Measurements from ENCODE around the gene CADM1. TPM values are rescaled to one million over a fixed set of nuclear protein-coding genes. Genes with fewer than 3 reads are reported as not detected.

CADM1 gene
- total RNA-seq, 1 donor = 0.45 TPM

DNA sequence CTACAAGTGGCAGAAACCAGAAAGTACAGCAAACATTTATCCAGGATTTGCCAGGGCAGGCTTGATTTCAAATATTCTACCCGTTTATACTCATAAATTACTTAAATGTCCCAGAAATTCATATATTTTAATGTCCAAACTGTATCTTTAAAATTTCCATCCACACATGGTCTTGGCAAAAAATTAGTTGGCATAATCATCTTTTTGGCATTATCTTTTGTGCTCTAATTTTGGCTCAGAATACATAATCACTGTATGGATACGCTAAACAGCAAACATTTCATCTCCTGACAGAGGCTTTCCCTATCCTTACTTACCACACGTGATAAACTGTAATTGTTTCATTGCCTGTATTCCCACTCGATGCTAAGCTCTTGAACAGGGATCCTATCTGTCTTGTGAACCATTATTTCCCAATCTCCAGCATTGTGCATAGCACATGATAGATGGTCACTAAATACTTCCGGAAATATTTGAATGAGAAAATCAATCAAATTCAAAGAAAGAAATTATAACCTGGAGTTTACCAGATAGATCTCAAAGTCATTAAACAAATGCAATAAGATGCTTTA lies 64.2 kb downstream of the CADM1 start:
- TF ChIP-seq, protein P1, sequence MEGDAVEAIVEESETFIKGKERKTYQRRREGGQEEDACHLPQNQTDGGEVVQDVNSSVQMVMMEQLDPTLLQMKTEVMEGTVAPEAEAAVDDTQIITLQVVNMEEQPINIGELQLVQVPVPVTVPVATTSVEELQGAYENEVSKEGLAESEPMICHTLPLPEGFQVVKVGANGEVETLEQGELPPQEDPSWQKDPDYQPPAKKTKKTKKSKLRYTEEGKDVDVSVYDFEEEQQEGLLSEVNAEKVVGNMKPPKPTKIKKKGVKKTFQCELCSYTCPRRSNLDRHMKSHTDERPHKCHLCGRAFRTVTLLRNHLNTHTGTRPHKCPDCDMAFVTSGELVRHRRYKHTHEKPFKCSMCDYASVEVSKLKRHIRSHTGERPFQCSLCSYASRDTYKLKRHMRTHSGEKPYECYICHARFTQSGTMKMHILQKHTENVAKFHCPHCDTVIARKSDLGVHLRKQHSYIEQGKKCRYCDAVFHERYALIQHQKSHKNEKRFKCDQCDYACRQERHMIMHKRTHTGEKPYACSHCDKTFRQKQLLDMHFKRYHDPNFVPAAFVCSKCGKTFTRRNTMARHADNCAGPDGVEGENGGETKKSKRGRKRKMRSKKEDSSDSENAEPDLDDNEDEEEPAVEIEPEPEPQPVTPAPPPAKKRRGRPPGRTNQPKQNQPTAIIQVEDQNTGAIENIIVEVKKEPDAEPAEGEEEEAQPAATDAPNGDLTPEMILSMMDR (IDR thresholded peaks at IDR 0.05; ENCODE audit: insufficient read depth, low read length) = no peak
- no peak overlapping the region for H3K4me3 ChIP-seq (ENCODE audit: low read depth, low read length)
- DNase-seq (ENCODE audit: low read depth) = no peak

DNA sequence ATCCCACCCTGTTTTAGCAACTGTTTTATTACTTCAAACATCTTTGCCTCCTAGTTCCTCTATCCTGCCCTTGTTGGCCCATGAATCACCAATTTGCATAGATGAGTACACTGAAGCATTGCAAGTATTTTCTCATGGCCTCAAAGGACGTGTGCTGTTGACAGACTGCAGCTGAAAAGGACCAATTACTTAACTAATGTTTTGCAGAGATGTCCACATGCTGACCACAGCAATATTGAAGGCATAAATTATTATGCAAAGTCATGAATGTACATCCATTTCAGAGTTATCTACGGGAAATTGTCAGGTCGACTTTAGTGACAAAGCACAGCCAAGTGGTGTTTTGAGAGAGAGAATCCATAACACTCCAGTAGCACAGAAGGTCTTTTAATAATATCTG lies 64.8 kb downstream of the CADM1 start:
- DNase-seq (ENCODE audit: low read depth) = no peak
- no peak overlapping the region for H3K4me3 ChIP-seq (ENCODE audit: low read depth, low read length)
- TF ChIP-seq, protein P1 (IDR thresholded peaks at IDR 0.05; ENCODE audit: insufficient read depth, low read length) = no peak

DNA sequence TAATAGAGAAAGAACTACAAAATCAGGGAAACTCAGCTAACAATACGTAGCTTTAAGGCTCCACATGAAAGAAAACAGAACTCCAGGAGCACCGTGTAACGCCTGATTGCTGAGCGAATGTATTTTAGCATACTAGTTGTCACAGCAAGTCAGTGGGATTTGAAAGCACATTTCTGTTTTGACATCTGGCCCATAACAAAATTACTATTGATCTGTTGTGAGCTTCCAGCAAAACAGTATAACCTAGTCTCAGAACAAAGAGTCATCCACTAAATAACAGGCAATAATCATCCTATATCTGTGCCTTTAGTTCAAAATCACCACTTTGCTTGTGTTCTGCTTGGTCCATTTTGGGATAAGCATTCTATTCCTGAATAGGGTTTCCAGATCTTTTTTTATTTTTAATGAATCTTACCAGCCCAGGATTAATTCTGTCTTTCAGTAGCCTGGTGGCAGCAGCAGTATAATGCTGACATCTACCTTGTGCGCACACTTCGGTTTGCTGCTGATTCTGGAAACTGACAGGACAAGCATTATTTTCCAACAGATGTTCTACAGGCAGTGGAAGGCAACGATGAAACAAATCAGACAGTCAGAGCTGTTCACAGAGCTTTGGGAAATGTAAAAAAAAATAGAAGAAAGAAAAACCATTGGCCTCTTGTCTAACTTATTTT lies 66.2 kb downstream of the CADM1 start:
- TF ChIP-seq, protein P1 (IDR thresholded peaks at IDR 0.05; ENCODE audit: insufficient read depth, low read length) = no peak
- no peak overlapping the region for H3K4me3 ChIP-seq (ENCODE audit: low read depth, low read length)
- no peak for DNase-seq (ENCODE audit: low read depth)

DNA sequence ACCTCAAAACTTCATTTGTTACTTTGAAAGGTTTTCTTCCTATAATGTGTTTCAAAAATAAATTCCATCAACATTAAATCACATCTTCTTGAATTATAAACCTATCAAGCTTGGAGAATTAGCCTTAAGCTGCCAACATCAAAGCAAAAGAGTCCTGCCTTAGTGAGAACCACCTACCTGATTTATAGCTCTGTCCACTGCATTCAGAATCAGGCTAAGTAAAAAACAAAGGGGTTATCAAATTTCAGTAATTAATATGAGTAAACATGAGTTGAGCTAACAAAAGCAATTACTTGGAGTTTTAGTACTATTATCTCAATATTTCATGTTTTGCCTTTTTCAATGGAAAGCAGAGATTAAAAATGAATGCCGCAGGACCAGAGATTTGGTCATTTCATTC lies 73.9 kb downstream of the CADM1 start:
- DNase-seq (ENCODE audit: low read depth) = no peak
- TF ChIP-seq, protein P1 (IDR thresholded peaks at IDR 0.05; ENCODE audit: insufficient read depth, low read length) = no peak
- no peak overlapping the region for H3K4me3 ChIP-seq (ENCODE audit: low read depth, low read length)

DNA sequence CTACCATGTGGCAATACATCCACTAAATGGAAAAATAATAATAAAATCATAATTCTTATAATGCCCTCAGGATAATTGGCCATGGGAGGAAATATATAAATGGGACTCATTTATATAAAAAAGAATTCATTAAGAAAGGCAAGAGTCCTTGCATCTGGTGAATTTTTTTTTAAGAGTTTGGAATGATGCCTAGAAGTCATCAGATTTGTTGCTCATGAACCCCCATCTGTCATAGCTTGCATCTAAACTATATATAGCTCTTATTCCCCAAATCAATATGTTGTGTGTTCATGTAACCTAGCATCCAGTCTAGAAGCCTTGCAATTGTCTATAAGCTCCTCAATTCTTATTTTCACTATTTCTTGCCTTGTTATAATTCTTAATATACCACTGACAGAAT lies 75.9 kb downstream of the CADM1 start:
- no peak for DNase-seq (ENCODE audit: low read depth)

DNA sequence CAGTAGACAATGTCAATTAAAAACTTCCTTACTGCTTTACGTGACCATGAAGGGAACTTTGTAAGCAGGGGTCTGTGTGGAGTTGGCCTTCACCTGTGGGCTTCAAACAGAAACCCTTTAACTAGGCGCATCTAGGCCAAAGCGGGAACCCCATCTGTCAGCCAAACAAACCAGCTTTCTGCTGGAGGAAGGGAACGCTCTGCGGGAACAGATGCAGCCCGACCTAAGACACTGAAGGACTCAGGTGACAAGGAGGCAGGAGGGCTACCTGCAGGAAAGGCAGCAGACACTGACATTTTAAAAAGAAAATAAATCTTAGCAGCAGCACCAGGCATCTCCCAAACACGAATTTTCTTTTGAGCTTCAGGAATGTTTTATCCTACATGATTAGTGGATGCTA lies 78.4 kb downstream of the CADM1 start:
- DNase-seq (ENCODE audit: low read depth) = no peak
- H3K4me3 ChIP-seq (ENCODE audit: low read depth, low read length) = no peak overlapping the region
- TF ChIP-seq, protein P1 (IDR thresholded peaks at IDR 0.05; ENCODE audit: insufficient read depth, low read length) = no peak

More for the DNA sequence above, 75.9 kb downstream of the CADM1 start:
- no peak overlapping the region for H3K4me3 ChIP-seq (ENCODE audit: low read depth, low read length)
- TF ChIP-seq, protein P1 (IDR thresholded peaks at IDR 0.05; ENCODE audit: insufficient read depth, low read length) = no peak

All from fibroblast of the aortic adventitia (primary cell).